OCI-LY1 (cell line): Measurements from ENCODE around the gene TRIM7.

ENCODE experiments used
- H2AFZ ChIP-seq: fragments of 200-600 bp; sonication (generic), shearing (Covaris generic); 2 replicates; pipeline ENCODE4 v1.6.0; 2014; ENCODE audit warnings: antibody characterized with exemption, mild to moderate bottlenecking, low read length
- H3F3A ChIP-seq: fragments of 200-600 bp; sonication (generic), shearing (Covaris generic); 2 replicates; pipeline ENCODE4 v1.6.0; 2014; ENCODE audit warnings: mild to moderate bottlenecking, antibody characterized with exemption, low read length, moderate library complexity; ENCODE audit not compliant: insufficient read depth
- H3K27ac ChIP-seq: fragments of 200-600 bp; sonication (generic); 2 replicates; pipeline ENCODE4 v1.5.1; 2014; ENCODE audit warnings: low read length, mixed run types, mild to moderate bottlenecking, low read depth; ENCODE audit not compliant: poor library complexity, severe bottlenecking
- H3K27me3 ChIP-seq: fragments of 200-600 bp; sonication (generic); 2 replicates; pipeline ENCODE4 v1.6.0; 2014; ENCODE audit warnings: antibody characterized with exemption, mild to moderate bottlenecking, low read length, moderate library complexity; ENCODE audit not compliant: insufficient read depth
- H3K36me3 ChIP-seq: fragments of 200-600 bp; sonication (generic); 2 replicates; pipeline ENCODE4 v1.6.1; 2014; ENCODE audit warnings: mild to moderate bottlenecking, antibody characterized with exemption, low read length, moderate library complexity, mixed read lengths; ENCODE audit not compliant: insufficient read depth
- H3K4me1 ChIP-seq: fragments of 200-600 bp; sonication (generic); 2 replicates; pipeline ENCODE4 v1.5.1; 2014; ENCODE audit warnings: mild to moderate bottlenecking, low read length, moderate library complexity; ENCODE audit not compliant: insufficient read depth, severe bottlenecking
- H3K4me2 ChIP-seq: fragments of 200-600 bp; sonication (generic), shearing (Covaris generic); 2 replicates; pipeline ENCODE4 v1.6.1; 2014; ENCODE audit warnings: low read length
- H3K4me3 ChIP-seq: fragments of 200-600 bp; sonication (generic); 2 replicates; pipeline ENCODE4 v1.5.1; 2014; ENCODE audit warnings: low read length, low read depth, mild to moderate bottlenecking, mixed read lengths; ENCODE audit not compliant: poor library complexity, severe bottlenecking
- H3K79me2 ChIP-seq: fragments of 200-600 bp; shearing (Covaris generic); 2 replicates; pipeline ENCODE4 v1.6.1; 2016; ENCODE audit warnings: mixed run types, low read length, mixed read lengths; ENCODE audit not compliant: insufficient read depth
- H3K9ac ChIP-seq: fragments of 200-600 bp; sonication (generic), shearing (Covaris generic); 2 replicates; pipeline ENCODE4 v1.6.1; 2014; ENCODE audit warnings: mild to moderate bottlenecking, low read length, mixed read lengths
- H3K9me2 ChIP-seq: fragments of 200-600 bp; sonication (generic), shearing (Covaris generic); 2 replicates; pipeline ENCODE4 v1.6.1; 2014; ENCODE audit warnings: low read depth, mild to moderate bottlenecking, low read length, mixed read lengths
- H3K9me3 ChIP-seq: fragments of 200-600 bp; shearing (Covaris generic); 2 replicates; pipeline ENCODE4 v1.6.1; 2014; ENCODE audit warnings: low read length, mixed read lengths
- H4K20me1 ChIP-seq: fragments of 200-600 bp; sonication (generic), shearing (Covaris generic); 2 replicates; pipeline ENCODE4 v1.6.0; 2016; ENCODE audit warnings: mild to moderate bottlenecking, low read length; ENCODE audit not compliant: insufficient read depth
- CTCF ChIP-seq: fragments of 200-600 bp; sonication (generic), shearing (Covaris generic); IDR thresholded peaks from 2 replicates; pipeline ENCODE4 v1.5.1; 2017; ENCODE audit warnings: mild to moderate bottlenecking, antibody characterized with exemption, low read length, moderate library complexity, mixed read lengths
- EZH2 ChIP-seq: fragments of 200-600 bp; sonication (generic), shearing (Covaris generic); IDR thresholded peaks from 2 replicates; pipeline ENCODE4 v1.8.0; 2017; ENCODE audit warnings: borderline replicate concordance, mixed run types, mild to moderate bottlenecking, antibody characterized with exemption, low read length, moderate library complexity, mixed read lengths

The TRIM7 gene

GRCh38 chr5:181235689-181236366, 30.8 kb upstream of the TRIM7 start:
- Histone ChIP-seq H2AFZ (no peak overlapping the region), H4K20me1 (no peaks in the 10 kb centered on the region), H3F3A (peaks cover 28% of the 10 kb centered on the region), H3K9ac (no peak overlapping the region), H3K4me2 (no peak overlapping the region), H3K9me2 (no peaks in the 10 kb centered on the region), H3K27ac (peak overlapping the region; percentile 70), H3K4me3 (no peak overlapping the region), H3K27me3 (no peaks in the 10 kb centered on the region), H3K36me3 (peaks cover 93% of the 10 kb centered on the region), H3K79me2 (no peaks in the 10 kb centered on the region), H3K9me3 (no peaks in the 10 kb centered on the region), H3K4me1 (peaks cover 15% of the 10 kb centered on the region)
- TF ChIP-seq CTCF (no peak), EZH2 (no peak)

DNA sequence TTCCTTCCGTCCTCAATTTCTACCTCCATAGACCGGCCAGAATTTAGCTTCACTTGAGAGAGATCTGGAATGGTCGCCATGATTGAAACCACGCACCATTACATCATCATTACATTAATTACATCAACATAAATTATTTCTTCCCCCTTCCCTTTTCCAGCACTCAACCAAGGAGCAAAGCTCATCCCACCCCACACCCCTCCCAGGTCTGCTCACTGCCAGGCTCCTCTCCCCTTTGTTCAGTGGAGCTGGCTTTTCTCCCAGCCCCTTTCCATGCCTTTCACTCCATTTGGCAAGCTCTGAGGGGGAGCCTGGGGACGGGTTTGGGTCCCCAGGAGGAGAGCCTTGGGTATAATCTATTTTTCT, 30.3 kb upstream of the TRIM7 start:
- H2AFZ ChIP-seq: no peak overlapping the region
- no peaks in the 10 kb centered on the region for H4K20me1 ChIP-seq
- TF ChIP-seq EZH2 (no peak), CTCF (no peak)
- H3K4me2 ChIP-seq: no peak overlapping the region
- H3K4me3 ChIP-seq: no peak overlapping the region
- peaks cover 91% of the 10 kb centered on the region for H3K36me3 ChIP-seq
- H3K4me1 ChIP-seq: peaks cover 19% of the 10 kb centered on the region
- no peak overlapping the region for H3K9ac ChIP-seq
- no peaks in the 10 kb centered on the region for H3K9me3 ChIP-seq
- no peaks in the 10 kb centered on the region for H3K9me2 ChIP-seq
- H3F3A ChIP-seq: peaks cover 28% of the 10 kb centered on the region
- H3K27ac ChIP-seq: peak overlapping the region; percentile 70
- no peaks in the 10 kb centered on the region for H3K27me3 ChIP-seq
- no peaks in the 10 kb centered on the region for H3K79me2 ChIP-seq

DNA sequence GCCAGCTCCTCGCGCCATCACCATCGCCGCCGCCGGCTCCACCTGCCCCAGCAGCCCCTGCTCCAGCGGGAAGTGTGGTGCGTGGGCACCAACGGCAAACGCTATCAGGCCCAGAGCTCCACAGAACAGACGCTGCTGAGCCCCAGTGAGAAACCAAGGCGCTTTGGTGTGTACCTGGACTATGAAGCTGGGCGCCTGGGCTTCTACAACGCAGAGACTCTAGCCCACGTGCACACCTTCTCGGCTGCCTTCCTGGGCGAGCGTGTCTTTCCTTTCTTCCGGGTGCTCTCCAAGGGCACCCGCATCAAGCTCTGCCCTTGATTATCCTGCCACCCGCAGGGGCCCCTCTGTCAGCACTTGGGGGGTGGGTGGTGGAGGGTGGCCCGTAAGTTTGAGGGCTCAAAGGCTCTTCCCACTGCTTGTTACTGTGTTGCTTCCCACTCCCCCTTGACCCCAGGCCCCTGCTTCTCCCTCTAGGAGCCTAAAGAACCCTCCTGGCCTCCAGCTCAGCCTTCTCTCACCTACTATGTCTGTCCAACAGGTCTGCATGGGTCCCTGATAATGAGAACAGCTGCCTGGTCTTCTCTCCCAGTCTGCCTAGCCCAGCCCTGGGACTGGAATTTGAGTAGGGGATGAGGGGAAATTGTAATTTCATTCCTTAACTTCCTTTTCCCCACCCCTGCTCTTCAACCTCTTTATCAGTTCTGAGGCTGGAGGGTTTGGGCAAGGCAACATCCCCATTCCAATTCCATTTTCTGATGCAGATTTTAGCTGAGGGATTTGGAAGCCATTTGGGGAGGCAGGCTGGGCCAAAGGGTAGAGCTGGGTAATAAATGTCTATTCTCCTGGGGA, 29.7 kb upstream of the TRIM7 start:
- H3K79me2 ChIP-seq: no peaks in the 10 kb centered on the region
- no peaks in the 10 kb centered on the region for H3K27me3 ChIP-seq
- no peaks in the 10 kb centered on the region for H3K9me3 ChIP-seq
- peak overlapping the region; percentile 70 for H3K27ac ChIP-seq
- H3K4me3 ChIP-seq: no peak overlapping the region
- no peaks in the 10 kb centered on the region for H3K9me2 ChIP-seq
- H3K4me2 ChIP-seq: peak overlapping the region; percentile 28; the same call in 1 of the 2 replicates
- TF ChIP-seq EZH2: no peak
- no peak for TF ChIP-seq CTCF
- peaks cover 28% of the 10 kb centered on the region for H3F3A ChIP-seq
- H3K36me3 ChIP-seq: peaks cover 87% of the 10 kb centered on the region
- H3K9ac ChIP-seq: peak overlapping the region; percentile 20; the same call in 1 of the 2 replicates
- H4K20me1 ChIP-seq: no peaks in the 10 kb centered on the region
- H2AFZ ChIP-seq: no peak overlapping the region
- H3K4me1 ChIP-seq: peaks cover 26% of the 10 kb centered on the region
